NCI-H128 (cell line): Measurements from ENCODE around the gene TRIM24.

Experiments used
- DNase-seq: peaks from one replicate; lab custom pipeline; 2025; ENCODE audit not compliant: unreplicated experiment; lab: John Stamatoyannopoulos, UW

Gene TRIM24

GRCh38 chr7:138573741-138574140 is 113.7 kb downstream of the TRIM24 start:
- DNase-seq, result no peak

GRCh38 chr7:138575897-138576428 is 115.9 kb downstream of the TRIM24 start:
- DNase-seq, result no peak

- DNase-seq, result no peak
These were observed 119.1 kb downstream of the TRIM24 start for GRCh38 chr7:138579136-138579535.

- no peak for DNase-seq
These were observed 119.6 kb downstream of the TRIM24 start for GRCh38 chr7:138579671-138580070.

- DNase-seq, result no peak
These were observed 121.0 kb downstream of the TRIM24 start for GRCh38 chr7:138581065-138581464.

- DNase-seq, result no peak
These were observed 124.2 kb downstream of the TRIM24 start for GRCh38 chr7:138584283-138584682.

GRCh38 chr7:138584696-138585095 is 124.6 kb downstream of the TRIM24 start:
- no peak for DNase-seq

- no peak for DNase-seq
These were observed 125.4 kb downstream of the TRIM24 start for GRCh38 chr7:138585283-138585993.

GRCh38 chr7:138587485-138587884 is 127.4 kb downstream of the TRIM24 start:
- DNase-seq, result no peak

GRCh38 chr7:138588986-138589385 is 128.9 kb downstream of the TRIM24 start:
- DNase-seq, result no peak

GRCh38 chr7:138590154-138590553 is 130.1 kb downstream of the TRIM24 start:
- DNase-seq, result no peak

- DNase-seq, result no peak
These were observed 135.4 kb downstream of the TRIM24 start for GRCh38 chr7:138595454-138595853.

GRCh38 chr7:138602451-138602850 is 142.4 kb downstream of the TRIM24 start:
- no peak for DNase-seq

GRCh38 chr7:138603549-138604318 is 143.7 kb downstream of the TRIM24 start:
- no peak for DNase-seq

GRCh38 chr7:138606236-138606635 is 146.2 kb downstream of the TRIM24 start:
- no peak for DNase-seq

GRCh38 chr7:138607216-138608126 is 147.4 kb downstream of the TRIM24 start:
- no peak for DNase-seq

- no peak for DNase-seq
These were observed 148.2 kb downstream of the TRIM24 start for GRCh38 chr7:138608275-138608674.

GRCh38 chr7:138610671-138611170 is 150.7 kb downstream of the TRIM24 start:
- no peak for DNase-seq

GRCh38 chr7:138613630-138614029 is 153.6 kb downstream of the TRIM24 start:
- no peak for DNase-seq

GRCh38 chr7:138616085-138616484 is 156.0 kb downstream of the TRIM24 start:
- DNase-seq, result no peak

- DNase-seq, result no peak
These were observed 158.4 kb downstream of the TRIM24 start for GRCh38 chr7:138618506-138618905.
